ENCODE data around the gene CLEC1A. TPM values are rescaled to one million over a fixed set of nuclear protein-coding genes. Genes with fewer than 3 reads are reported as not detected.

CLEC1A gene
- total RNA-seq (2014; rRNA removed; shearing (Covaris generic)): not detected in 2 replicates

DNA sequence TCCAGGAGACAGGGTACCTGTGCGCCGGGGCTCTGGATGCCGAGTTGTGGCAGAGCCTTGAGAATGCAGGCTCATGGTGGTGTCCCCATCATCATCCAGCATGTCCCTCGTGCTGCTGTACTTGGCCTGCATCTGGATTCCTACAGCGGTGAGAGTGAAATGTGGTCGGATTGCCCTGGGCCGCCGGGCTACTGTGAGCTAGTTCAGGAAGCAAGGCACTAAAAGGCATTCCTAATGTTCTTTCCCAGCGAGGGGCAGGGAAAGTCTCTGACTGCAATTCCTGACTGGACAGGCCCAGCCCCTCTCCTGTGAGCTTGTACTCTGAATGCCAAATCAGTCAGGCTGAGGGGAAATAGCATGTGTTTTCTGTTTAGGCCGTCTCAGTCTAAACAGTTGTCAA is at the start of gene CLEC1A:
CLEC1A (minus strand) TSS at position 195 of the 400 bp plus-strand sequence; CDS start at position 132, 63 bp downstream.
- DNase-seq (ENCODE audit: low spot score): no peak

GRCh38 chr12:10147714-10148403 is 49.1 kb upstream of the CLEC1A start:
- no peak for DNase-seq (ENCODE audit: low spot score)

DNA sequence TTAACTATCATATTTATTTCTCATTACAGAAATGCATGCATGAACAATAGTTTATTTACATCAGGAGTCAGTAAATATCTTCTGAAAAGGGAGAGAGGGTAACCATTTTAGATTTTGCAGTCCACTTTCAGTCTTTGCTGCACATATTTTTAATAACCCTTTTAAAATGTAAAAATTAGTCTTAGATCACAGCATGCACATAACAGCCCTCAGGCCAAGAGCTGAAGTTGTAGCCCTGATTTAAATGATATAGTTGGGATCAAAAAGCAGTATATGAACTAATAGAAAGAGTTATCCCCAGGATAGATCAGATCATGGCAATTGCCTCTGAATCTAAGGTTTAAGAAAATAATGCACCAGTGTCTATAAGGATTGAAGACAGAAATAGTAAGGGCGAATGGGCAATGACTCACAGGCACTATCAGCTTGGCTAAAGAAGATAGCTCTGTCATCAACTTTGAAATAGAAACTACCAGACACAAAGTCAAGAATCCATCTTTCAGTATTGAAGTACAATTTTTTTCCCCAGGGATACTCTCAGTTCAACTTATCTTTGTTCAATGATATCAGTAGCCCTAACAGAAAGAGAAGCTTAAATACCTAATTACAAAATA is 44.3 kb upstream of the CLEC1A start:
- no peak for DNase-seq (ENCODE audit: low spot score)

DNA sequence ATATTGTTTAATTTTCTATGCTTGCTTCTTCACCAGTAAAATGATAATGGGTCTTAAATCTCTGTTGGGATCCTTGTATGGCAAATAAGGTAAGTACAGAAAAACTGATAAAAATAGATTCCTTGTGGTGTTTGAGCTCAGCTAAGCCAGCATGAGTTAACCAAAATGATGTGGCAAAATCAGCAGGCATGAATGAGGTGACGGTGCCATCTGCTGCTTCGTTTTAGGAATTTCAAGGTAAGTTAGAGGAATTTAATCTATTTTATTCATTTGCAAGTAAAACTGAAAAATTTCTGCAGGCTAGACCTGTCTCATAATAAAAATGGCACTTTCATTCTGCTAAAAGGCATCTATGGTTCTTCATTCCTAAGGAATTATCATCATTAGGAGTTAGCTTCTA is 41.2 kb upstream of the CLEC1A start:
- peak; percentile 59 for DNase-seq (ENCODE audit: low spot score)

- no peak for DNase-seq (ENCODE audit: low spot score)
Observed at GRCh38 chr12:10136637-10137205, 37.9 kb upstream of the CLEC1A start.

DNA sequence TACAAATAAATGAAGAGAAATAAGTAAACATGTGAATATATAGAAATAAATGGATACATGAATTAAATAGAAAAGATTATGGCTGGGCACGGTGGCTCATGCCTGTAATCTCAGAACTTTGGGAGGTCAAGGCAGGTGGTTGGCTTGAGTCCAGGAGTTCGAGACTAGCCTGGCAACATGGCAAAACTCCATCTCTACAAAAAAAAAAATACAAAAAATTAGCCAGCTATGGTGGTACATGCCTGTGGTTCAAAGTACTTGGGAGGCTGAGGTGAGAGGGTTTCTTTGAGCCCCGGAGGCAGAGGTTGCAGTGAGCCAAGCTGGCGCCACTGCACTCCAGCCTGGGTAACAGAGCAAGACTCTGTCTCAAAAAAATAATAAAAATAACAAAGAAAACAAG is 36.3 kb upstream of the CLEC1A start:
- no peak for DNase-seq (ENCODE audit: low spot score)

DNA sequence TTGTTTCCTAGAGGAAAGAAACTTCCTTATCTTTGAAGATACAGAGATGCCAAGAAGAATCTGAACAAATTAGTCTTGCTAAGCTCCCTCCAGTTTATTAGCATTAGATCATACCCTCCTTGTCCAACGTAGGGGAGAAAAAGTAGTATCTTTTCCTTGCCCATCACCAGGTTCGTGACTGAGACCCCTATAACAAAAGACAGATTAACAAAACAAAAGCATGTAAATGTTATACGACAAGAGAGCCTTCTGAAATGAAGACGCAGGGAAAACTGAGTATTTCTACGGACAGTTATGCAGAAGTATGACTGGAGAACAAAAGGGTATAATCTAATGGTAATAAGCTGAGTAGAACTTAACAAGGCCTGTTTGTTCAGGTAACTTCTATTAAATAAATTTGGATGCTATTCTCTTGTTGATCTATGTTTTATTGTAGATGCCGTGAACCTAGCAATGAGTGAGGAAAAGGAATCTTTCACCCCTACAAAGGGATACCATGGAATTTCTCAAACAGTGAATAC is 34.1 kb upstream of the CLEC1A start:
- no peak for DNase-seq (ENCODE audit: low spot score)

DNA sequence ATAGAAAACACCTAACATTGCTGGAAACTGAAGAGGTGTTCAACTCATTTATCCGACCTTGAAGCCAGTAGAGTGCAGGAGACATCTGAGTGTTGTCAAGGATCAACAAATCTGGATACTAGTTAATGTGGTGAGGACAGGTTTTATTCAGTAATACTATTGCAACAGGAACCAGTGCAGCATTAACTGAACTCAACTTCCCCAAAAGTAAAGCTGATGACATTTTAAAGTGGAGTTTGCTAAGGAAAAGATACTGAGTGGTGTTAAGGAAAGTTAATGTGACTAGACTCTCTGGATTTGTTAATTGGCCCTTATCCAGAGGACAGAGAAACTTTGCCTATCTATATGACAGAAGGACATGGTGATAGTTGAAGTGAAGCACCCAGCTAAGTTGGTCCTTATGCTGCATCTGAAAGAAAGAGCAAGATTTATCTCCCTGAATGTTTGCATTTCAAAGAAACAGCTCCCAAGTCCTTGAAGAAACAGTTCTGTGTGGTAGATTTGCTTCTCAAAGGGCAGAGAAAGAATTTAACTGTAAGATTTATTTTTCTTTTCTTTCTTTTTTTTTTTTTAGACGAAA is 32.4 kb upstream of the CLEC1A start:
- DNase-seq (ENCODE audit: low spot score): no peak

- DNase-seq (ENCODE audit: low spot score): no peak
Observed at GRCh38 chr12:10130042-10130441, 31.3 kb upstream of the CLEC1A start, which contains the start of gene CLEC7A. TSS of gene CLEC7A (minus strand) at chr12:10130199. CDS start at chr12:10130082, 117 bp downstream.

GRCh38 chr12:10128687-10129086 is 29.9 kb upstream of the CLEC1A start:
- no peak for DNase-seq (ENCODE audit: low spot score)

DNA sequence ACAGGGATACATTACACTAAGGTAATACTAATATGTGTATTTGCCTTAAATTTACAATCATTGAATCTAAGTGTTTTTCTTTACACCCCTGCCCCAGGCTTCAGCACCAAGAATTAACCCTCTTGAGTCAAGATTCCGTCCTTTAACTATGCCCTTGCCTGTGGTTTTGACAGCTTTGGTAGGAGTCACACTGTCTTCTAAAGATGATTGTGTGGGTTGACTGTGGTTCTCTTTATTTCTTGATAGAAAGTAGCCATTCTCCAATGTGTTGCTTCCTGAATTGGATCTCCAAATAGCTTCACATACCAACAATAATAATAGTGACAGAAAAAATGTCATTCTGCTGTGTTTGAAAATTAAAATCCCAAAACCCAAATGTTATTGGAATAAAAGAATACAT is 27.6 kb upstream of the CLEC1A start:
- DNase-seq (ENCODE audit: low spot score): no peak

GRCh38 chr12:10122689-10123088 is 23.9 kb upstream of the CLEC1A start:
- no peak for DNase-seq (ENCODE audit: low spot score)

GRCh38 chr12:10121278-10121677 is 22.5 kb upstream of the CLEC1A start:
- DNase-seq (ENCODE audit: low spot score): no peak

DNA sequence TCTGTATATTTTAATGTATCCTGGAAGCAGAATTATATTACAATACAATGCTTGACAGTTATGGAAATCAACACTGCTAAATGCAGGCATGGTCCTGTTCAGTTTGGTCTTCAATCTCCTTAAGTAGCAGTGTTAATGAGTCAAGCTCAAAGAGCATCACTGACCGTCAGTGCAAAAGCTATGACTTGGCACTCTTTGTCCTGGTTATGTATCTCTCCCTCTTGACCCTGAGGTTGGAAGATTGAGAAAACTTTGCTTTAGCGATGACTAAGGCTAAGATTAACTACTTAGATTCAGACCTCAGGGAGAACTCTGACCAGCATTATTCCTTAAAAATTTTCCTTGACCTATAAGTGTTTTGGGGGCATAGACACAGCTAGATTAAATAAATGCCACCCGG is 20.3 kb upstream of the CLEC1A start:
- no peak for DNase-seq (ENCODE audit: low spot score)

GRCh38 chr12:10115890-10116289 is 17.1 kb upstream of the CLEC1A start:
- DNase-seq (ENCODE audit: low spot score): no peak

- DNase-seq (ENCODE audit: low spot score): no peak
Observed at GRCh38 chr12:10115311-10115710, 16.5 kb upstream of the CLEC1A start.

GRCh38 chr12:10113920-10114319 is 15.1 kb upstream of the CLEC1A start:
- no peak for DNase-seq (ENCODE audit: low spot score)

- DNase-seq (ENCODE audit: low spot score): no peak
Observed at GRCh38 chr12:10113075-10113474, 14.3 kb upstream of the CLEC1A start.

DNA sequence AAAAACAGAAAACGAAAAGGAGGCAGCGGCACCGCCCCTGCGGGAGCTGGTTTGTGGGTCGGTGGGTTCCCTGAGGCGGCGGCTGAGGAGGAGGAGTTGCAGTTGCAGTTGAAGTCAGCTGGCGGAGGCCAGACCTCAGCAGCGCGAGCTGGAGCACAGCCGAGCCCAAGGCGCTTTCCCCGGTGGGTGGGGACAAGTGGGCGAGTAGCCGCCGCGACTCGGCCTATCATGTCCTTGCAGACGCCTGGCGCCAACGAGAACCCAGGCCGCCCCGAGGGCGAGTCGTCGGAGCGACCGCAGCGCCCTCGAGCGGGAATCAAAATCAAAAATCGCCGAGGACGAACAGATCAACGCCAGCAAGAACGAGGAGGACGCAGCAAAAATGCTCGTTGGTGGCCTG is 12.7 kb upstream of the CLEC1A start:
- DNase-seq (ENCODE audit: low spot score): no peak

- DNase-seq (ENCODE audit: low spot score): no peak
Observed at GRCh38 chr12:10110256-10110844, 11.6 kb upstream of the CLEC1A start.

GRCh38 chr12:10102322-10102721 is 3.5 kb upstream of the CLEC1A start:
- DNase-seq (ENCODE audit: low spot score): no peak

DNA sequence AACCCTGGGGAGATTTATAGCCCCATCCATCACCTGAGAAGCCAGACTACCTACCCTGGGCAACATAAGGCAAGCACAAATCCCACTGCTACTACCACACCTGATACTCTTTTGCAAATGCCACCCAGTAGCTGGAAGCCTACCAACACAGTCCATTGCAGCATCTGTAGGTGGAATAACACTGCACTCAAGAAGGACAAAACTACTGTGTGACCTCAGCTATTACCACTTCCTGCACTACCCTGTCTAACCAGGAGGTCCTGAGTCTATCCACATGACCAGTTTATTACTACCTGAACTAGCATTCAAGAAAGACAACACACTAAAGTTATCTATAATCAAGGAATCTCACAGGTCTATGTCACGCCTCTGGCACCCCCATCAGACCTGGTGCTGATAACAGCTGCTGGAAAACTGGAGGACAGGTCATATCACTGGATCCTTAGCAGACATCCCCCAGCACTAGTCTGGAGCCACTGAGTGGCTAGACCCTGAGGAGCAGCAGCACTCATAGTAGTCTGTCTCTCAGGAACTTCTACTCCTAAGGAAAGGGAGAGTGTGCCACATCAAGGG is 2.9 kb upstream of the CLEC1A start:
- DNase-seq (ENCODE audit: low spot score): no peak
